Osteocyte (in vitro differentiated cells): ENCODE measurements around the gene RIPOR2. TPM values are rescaled to one million over a fixed set of nuclear protein-coding genes. Genes with fewer than 3 reads are reported as not detected.
A peak's percentile ranks its signal among the peaks of the same experiment; 100 is the strongest.

ENCODE experiments used
- DNase-seq: peaks from one replicate; pipeline ENCODE4 v3.0.0; 2021; ENCODE audit warnings: mixed read lengths; ENCODE audit not compliant: unreplicated experiment; ENCODE audit errors: extremely low spot score
- H3K27ac Mint-ChIP-seq: one replicate; pipeline ENCODE4 v1.8.0; 2021; ENCODE audit warnings: mild to moderate bottlenecking, mixed read lengths; ENCODE audit not compliant: unreplicated experiment
- H3K27me3 Mint-ChIP-seq: one replicate; pipeline ENCODE4 v1.8.0; 2021; ENCODE audit warnings: mixed read lengths; ENCODE audit not compliant: unreplicated experiment
- H3K36me3 Mint-ChIP-seq: one replicate; pipeline ENCODE4 v1.8.0; 2021; ENCODE audit warnings: mixed read lengths; ENCODE audit not compliant: unreplicated experiment
- H3K4me1 Mint-ChIP-seq: one replicate; pipeline ENCODE4 v1.8.0; 2021; ENCODE audit warnings: mixed read lengths; ENCODE audit not compliant: unreplicated experiment
- H3K4me3 Mint-ChIP-seq: one replicate; pipeline ENCODE4 v1.8.0; 2021; ENCODE audit warnings: mild to moderate bottlenecking, moderate library complexity, mixed read lengths; ENCODE audit not compliant: unreplicated experiment
- H3K9me3 Mint-ChIP-seq: one replicate; pipeline ENCODE4 v1.8.0; 2021; ENCODE audit warnings: mixed read lengths; ENCODE audit not compliant: unreplicated experiment
- CTCF ChIP-seq: fragments of 200-600 bp; sonication (generic); IDR thresholded peaks from 2 replicates; pipeline ENCODE4 v1.5.0; 2021; ENCODE audit warnings: antibody characterized with exemption, mild to moderate bottlenecking, moderate library complexity
- total RNA-seq: library from RNA; stranded (reverse); gene quantifications from 2 replicates; pipeline ENCODE4 v1.2.1, GENCODE V29; 2021

RIPOR2 gene
- total RNA-seq, 1 donor from 2014 or later: 6.3 TPM

DNA sequence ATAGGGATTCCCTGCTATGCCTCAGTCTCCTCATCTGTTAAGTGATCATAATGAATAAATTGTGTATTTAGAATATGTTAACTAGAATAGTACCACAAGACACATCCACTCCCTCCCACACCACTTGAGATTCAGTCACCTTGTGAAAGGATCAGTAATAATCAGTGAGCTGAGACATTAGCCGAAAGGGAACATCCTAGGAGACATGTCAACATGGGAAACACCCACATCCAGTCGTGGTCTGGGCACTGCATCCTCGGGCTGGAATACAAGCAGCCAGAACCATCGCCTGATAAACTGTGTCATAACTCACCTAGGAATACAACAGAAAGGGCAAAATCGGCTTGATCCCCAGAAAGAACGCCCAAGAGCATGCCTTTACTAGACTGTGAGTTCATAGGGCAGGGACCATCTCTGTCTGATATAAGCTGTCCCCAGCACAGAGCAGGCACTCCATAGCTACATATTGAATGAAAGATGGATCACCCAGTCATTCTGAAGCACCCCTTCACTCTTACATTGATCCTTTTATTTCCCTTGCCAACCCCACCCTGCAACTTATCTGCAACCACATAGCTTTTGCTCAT is 23.9 kb downstream of the RIPOR2 start:
- no peaks in the 10 kb centered on the region for H3K9me3 Mint-ChIP-seq
- H3K4me1 Mint-ChIP-seq: peaks cover 46% of the 10 kb centered on the region
- H3K36me3 Mint-ChIP-seq: no peaks in the 10 kb centered on the region
- peak overlapping the region; percentile 92 for H3K4me3 Mint-ChIP-seq
- peak overlapping the region; percentile 73 for H3K27ac Mint-ChIP-seq
- DNase-seq: no peak
- TF ChIP-seq CTCF: no peak
- no peaks in the 10 kb centered on the region for H3K27me3 Mint-ChIP-seq

GRCh38 chr6:24910961-24911725 is 24.6 kb downstream of the RIPOR2 start:
- Mint-ChIP-seq H3K4me3 (peak overlapping the region; percentile 92), H3K36me3 (no peaks in the 10 kb centered on the region), H3K4me1 (peaks cover 46% of the 10 kb centered on the region), H3K9me3 (no peaks in the 10 kb centered on the region), H3K27ac (peak overlapping the region; percentile 73), H3K27me3 (no peaks in the 10 kb centered on the region)
- TF ChIP-seq CTCF: no peak
- DNase-seq: peak; percentile 86

DNA sequence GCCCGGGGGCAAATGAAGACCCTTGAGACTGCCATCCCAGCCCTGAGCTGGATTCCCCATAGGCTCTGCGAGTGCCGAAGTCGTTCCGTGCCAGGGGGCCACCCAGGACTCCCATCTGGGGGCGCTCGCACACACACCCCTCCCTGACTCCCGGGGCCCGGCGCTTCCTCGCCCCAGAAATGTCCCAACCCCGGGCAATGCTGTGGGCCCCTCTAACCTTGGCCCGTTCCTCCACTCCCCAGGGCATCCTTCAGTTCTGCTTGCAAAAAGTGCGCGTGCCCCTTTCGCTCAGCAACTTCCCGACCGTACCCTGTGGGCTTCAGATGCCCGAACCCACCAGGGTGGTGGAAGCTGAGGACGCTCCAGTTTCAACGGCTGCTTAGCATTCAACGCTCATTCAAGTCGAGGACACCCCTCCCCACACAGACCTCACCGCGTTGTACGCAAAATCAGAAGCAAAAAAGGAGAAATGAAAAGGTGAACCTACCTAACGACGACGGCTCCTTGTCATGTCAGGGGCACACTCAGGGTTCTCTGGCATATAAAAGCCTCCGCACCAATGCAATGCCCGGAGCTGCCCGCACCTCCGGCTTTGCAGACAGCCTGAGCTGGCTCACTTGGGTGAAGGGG is 25.3 kb downstream of the RIPOR2 start:
- Mint-ChIP-seq H3K9me3 (no peaks in the 10 kb centered on the region), H3K27ac (peak overlapping the region; percentile 80), H3K4me1 (peaks cover 46% of the 10 kb centered on the region), H3K27me3 (no peaks in the 10 kb centered on the region), H3K36me3 (no peaks in the 10 kb centered on the region), H3K4me3 (peak overlapping the region; percentile 92)
- TF ChIP-seq CTCF: peak; percentile 34
- DNase-seq: no peak

DNA sequence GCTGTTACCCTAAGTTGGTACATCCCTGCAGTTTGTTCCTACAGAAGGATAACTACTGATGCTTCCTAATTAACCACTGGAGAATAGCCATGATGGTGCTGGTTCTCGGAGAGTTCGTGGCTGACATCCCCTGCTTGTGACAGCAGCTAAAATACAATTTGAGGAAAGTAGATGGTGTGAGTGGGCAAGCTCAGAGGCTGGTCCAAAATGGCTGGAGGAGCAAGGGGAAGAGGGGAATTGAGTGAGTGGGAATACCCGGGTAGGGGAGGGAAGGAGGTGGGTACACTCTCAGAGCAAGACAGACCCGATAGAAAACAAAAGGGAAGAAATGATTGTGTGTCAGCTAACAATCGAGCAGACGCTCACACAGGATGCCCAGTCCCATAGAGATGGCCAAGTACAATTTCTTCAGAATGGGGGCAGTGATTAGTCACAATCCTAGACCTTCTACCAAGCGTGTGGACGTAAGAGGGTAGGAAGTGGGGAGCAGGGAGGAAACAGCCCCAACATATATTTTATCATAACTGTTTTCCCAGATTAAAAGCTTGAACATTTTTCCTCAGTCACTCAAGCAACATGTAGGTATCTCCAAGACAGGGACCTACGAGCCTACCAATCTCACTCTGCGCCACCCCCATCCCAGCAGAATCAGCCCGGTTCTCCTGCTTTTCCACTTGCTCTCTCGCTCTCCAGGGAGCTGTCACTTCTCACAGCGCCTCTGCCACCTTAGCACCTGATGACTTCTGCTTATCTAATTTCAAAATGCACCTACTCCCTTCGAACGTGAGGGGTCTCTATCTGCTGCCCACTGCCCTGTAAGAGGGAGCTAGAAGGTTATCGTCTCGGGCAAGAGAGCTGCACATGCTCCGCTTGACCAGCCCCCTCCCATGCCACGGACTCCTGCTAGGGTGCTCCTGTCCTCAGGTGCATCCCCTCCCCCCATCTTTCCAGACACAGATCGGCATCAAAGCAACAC is 26.2 kb downstream of the RIPOR2 start:
- Mint-ChIP-seq H3K27me3 (no peaks in the 10 kb centered on the region), H3K36me3 (no peaks in the 10 kb centered on the region), H3K4me3 (peak overlapping the region; percentile 92), H3K27ac (peak overlapping the region; percentile 80), H3K4me1 (peaks cover 46% of the 10 kb centered on the region), H3K9me3 (no peaks in the 10 kb centered on the region)
- TF ChIP-seq CTCF: no peak
- no peak for DNase-seq
